ENCODE data around the gene ZDHHC24. TPM values are rescaled to one million over a fixed set of nuclear protein-coding genes. Genes with fewer than 3 reads are reported as not detected.

ZDHHC24 gene
- total and polyA plus RNA-seq, 10 of the 15 experiments (the other 5 are each of a cell fraction or from before 2014, with no cell fraction given), result 0.86 to 17.5 (median 6.8) TPM

DNA sequence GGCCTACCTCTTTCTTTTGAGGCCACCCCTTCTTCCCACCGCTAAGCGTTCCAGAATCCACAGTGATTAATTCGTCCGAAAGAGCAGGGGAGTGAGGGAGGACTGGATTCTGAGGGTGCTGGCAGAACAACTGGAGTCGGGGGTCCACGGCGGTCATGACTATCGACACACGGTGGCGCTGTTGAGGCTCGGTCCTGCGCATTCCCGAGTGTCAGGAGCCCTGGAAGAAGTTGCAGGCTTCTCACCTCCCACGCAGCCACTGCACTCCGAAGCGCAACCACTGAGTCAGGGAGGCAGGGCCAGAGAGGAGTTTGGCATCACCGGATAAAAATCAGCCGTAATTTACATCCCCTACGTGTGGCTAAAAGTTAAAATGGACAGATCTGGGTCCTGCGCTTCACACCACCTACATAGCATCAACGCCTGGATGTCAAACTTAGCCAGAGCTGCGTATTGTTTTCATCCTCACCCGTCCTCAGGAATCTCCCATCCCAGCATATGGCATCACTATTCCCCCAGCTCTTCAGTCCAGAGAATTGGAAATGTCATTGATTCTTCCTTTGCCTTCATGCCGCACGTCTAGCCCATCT is 33.3 kb upstream of the ZDHHC24 start:
- BruUV-seq (replicated peaks), result no TSS peak
- CTCF ChIA-PET, result interaction anchor here (0.6 to 8.3 kb wide), 17 partner anchors 12 to 263 kb away, joined by 3 to 166 read pairs (median 5); partner anchors contain the start of genes CCDC87, CCS, MRPL11 and RBM14
- TF ChIP-seq PRDM15 (CRISPR knock-in tag; IDR thresholded peaks at IDR 0.05), result no peak
- TF ChIP-seq IKZF1 (conservative IDR thresholded peaks at IDR 0.05), result peak; percentile 79
- peak; percentile 93 for TF ChIP-seq SMC3 (IDR thresholded peaks at IDR 0.05; ENCODE audit: borderline replicate concordance, low read length)
- TF ChIP-seq RAD21 (IDR thresholded peaks at IDR 0.05; ENCODE audit: insufficient read depth, low read depth, low read length), result peak; percentile 69
- peak in 1 of 2 experiments; percentile 65; a peak in 1 of 3 replicates for TF ChIP-seq EGR1 (IDR thresholded peaks at IDR 0.05; ENCODE audit: borderline replicate concordance in 1 of 2, low read depth in 2 of 2, low read length in 2 of 2)
- TF ChIP-seq FOXM1 (IDR thresholded peaks at IDR 0.05; ENCODE audit: low read depth, low read length), result no peak
- TF ChIP-seq ASH2L (IDR thresholded peaks at IDR 0.05; ENCODE audit: borderline replicate concordance, low read depth), result no peak
- TF ChIP-seq BMI1 (IDR thresholded peaks at IDR 0.05; ENCODE audit: borderline replicate concordance), result no peak
- no peak for TF ChIP-seq NR2F1 (conservative IDR thresholded peaks at IDR 0.05)
- peak; percentile 77 to 78 (median 77) for TF ChIP-seq CTCF (IDR thresholded peaks at IDR 0.05 in 2 of 3, conservative IDR thresholded peaks at IDR 0.05 in 1 of 3; ENCODE audit: control insufficient read depth in 2 of 3, extremely low read depth in 1 of 3, insufficient read depth in 1 of 3, low read depth in 3 of 3, low read length in 3 of 3)
- TF ChIP-seq YY1 (IDR thresholded peaks at IDR 0.05; ENCODE audit: low read depth, low read length), result peak; percentile 44; the same call in 1 of the 2 replicates
- no peak for TF ChIP-seq CHD1 (IDR thresholded peaks at IDR 0.05; ENCODE audit: low read depth, low read length)
- TF ChIP-seq SMAD5 (IDR thresholded peaks at IDR 0.05; ENCODE audit: low read depth), result no peak
- no peak for TF ChIP-seq RB1 (IDR thresholded peaks at IDR 0.05; ENCODE audit: borderline replicate concordance)
- TF ChIP-seq NFIC (IDR thresholded peaks at IDR 0.05; ENCODE audit: low read depth, low read length), result no peak
- 0 out of 2 replicates have a peak, but pooled peaks have one; percentile 39 for TF ChIP-seq NBN (IDR thresholded peaks at IDR 0.05)
- TF ChIP-seq BHLHE40 (IDR thresholded peaks at IDR 0.05; ENCODE audit: borderline replicate concordance in 1 of 2, low read depth in 2 of 2, low read length in 1 of 2), result peak in 1 of 2 experiments; percentile 45; a peak in 1 of 4 replicates
- no peak for TF ChIP-seq ZSCAN29 (IDR thresholded peaks at IDR 0.05)
- TF ChIP-seq IKZF2 (IDR thresholded peaks at IDR 0.05), result peak; percentile 31 to 47; a peak in 2 of 4 replicates

More for the DNA sequence above, 33.3 kb upstream of the ZDHHC24 start:
- Histone ChIP-seq H3K4me1 (ENCODE audit: control insufficient read depth, insufficient read depth, low read length) (no peaks in the 10 kb centered on the region; the same call in 1 of the 2 replicates), H4K20me1 (ENCODE audit: control insufficient read depth, insufficient read depth) (no peaks in the 10 kb centered on the region), H3K9ac (ENCODE audit: control insufficient read depth, insufficient read depth, low read length) (no peak overlapping the region), H3K36me3 (ENCODE audit: control insufficient read depth in 2 of 2, insufficient read depth in 2 of 2, low read length in 1 of 2) (no peaks in the 10 kb centered on the region), H3K27me3 (replicated peaks in 1 of 2; ENCODE audit: control insufficient read depth in 2 of 2, insufficient read depth in 2 of 2, low read length in 1 of 2) (no peaks in the 10 kb centered on the region), H2AFZ (ENCODE audit: control insufficient read depth, low read depth, low read length) (no peak overlapping the region; the same call in 1 of the 2 replicates), H3K9me3 (replicated peaks; ENCODE audit: control insufficient read depth, insufficient read depth, low read length) (peaks cover 2% of the 10 kb centered on the region; the same call in 1 of the 3 replicates), H3K4me2 (ENCODE audit: control insufficient read depth, insufficient read depth) (no peak overlapping the region), H3K27ac (ENCODE audit: control insufficient read depth, insufficient read depth) (no peak overlapping the region), H3K79me2 (ENCODE audit: control insufficient read depth, insufficient read depth, low read length) (no peaks in the 10 kb centered on the region), H3K4me3 (no peak overlapping the region)
- intact Hi-C loops (cut with micrococcal nuclease; ENCODE audit: unreplicated experiment), result loop anchor here (1.0 to 10.0 kb wide), 2 partner anchors 99 to 256 kb away; no protein-coding TSS in a partner anchor
- 18% methylated on average over 25 of the region's 25 CpGs for WGBS (ENCODE audit: insufficient coverage, insufficient replicate concordance, low lambda C conversion rate, missing lambda C conversion rate)
- in situ Hi-C loops (cut with MboI), result loop anchor here (5.0 kb wide), 1 partner anchor 253 kb away; no protein-coding TSS in a partner anchor
- ChIA-PET RAD21 (ENCODE audit: unreplicated experiment) (interaction anchor here (1.0 to 3.6 kb wide), 2 partner anchors 34 to 99 kb away, joined by 3 to 74 read pairs; partner anchors contain the start of gene RBM4B), SMC1A (ENCODE audit: uncharacterized antibody, unreplicated experiment) (interaction anchor here (0.7 to 5.7 kb wide), 10 partner anchors 21 to 101 kb away, joined by 3 to 74 read pairs (median 4); partner anchors contain the start of genes ACTN3, RBM4, RBM4B and ZDHHC24), POLR2A (interaction anchor here (1.2 kb wide), 1 partner anchor 100 kb away, joined by 7 read pairs; no protein-coding TSS in a partner anchor)
- peak; percentile 38 for FAIRE-seq
- peak; percentile 91 for ATAC-seq
- no peak for DNase-seq (ENCODE audit: low read depth, low spot score)

Measured in GM12878 (cell line).